ENCODE data around the gene CENPP.

The CENPP gene

DNA sequence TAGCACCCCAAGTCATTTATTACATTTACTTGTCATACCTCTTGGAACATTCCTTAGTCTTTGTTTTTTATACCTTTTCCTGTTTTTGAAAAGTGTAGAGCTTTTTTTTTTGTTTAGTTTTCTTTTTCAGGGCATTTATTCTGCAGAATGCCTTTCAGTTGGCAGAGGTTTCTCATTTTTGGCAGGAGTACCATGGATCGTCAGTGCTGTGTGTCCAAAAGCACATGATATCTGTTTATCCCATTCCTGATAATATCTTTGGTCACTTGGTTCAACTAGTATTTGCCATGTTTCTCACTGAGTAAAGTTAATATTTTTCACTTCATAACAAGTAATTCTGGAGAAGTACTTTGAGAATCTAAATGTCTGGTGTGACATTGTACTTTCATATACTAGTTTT, 67.9 kb downstream of the CENPP start:
- TF ChIP-seq, protein P1, sequence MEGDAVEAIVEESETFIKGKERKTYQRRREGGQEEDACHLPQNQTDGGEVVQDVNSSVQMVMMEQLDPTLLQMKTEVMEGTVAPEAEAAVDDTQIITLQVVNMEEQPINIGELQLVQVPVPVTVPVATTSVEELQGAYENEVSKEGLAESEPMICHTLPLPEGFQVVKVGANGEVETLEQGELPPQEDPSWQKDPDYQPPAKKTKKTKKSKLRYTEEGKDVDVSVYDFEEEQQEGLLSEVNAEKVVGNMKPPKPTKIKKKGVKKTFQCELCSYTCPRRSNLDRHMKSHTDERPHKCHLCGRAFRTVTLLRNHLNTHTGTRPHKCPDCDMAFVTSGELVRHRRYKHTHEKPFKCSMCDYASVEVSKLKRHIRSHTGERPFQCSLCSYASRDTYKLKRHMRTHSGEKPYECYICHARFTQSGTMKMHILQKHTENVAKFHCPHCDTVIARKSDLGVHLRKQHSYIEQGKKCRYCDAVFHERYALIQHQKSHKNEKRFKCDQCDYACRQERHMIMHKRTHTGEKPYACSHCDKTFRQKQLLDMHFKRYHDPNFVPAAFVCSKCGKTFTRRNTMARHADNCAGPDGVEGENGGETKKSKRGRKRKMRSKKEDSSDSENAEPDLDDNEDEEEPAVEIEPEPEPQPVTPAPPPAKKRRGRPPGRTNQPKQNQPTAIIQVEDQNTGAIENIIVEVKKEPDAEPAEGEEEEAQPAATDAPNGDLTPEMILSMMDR (IDR thresholded peaks at IDR 0.05; ENCODE audit: borderline replicate concordance, control extremely low read depth, extremely low read depth, insufficient read depth, missing control alignments) = no peak
- DNase-seq (ENCODE audit: low spot score) = no peak
- in situ Hi-C loops (cut with MboI; ENCODE audit: low sequenced_read_pairs, unreplicated experiment) = no loop called here

DNA sequence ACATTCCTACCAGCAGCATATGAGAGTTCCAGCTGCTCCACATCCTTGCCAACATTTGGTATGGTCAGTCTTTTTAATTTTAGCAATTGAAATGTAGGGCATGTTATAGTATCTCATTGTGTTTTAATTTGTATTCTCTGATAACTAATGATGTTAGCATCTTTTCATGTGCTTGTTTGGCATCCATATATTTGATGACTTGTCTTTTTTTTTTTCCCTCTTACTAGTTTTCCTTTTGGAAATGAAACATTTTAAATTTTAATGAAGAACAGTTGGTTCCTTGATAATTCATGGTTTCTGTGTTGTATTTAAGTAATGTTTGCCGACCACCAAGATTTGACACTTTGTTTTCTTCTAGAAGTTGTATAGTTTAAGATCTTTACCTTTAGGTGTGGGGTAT, 69.9 kb downstream of the CENPP start:
- no peak for DNase-seq (ENCODE audit: low spot score)
- TF ChIP-seq, protein P1 (IDR thresholded peaks at IDR 0.05; ENCODE audit: borderline replicate concordance, control extremely low read depth, extremely low read depth, insufficient read depth, missing control alignments) = no peak
- in situ Hi-C loops (cut with MboI; ENCODE audit: low sequenced_read_pairs, unreplicated experiment) = no loop called here

DNA sequence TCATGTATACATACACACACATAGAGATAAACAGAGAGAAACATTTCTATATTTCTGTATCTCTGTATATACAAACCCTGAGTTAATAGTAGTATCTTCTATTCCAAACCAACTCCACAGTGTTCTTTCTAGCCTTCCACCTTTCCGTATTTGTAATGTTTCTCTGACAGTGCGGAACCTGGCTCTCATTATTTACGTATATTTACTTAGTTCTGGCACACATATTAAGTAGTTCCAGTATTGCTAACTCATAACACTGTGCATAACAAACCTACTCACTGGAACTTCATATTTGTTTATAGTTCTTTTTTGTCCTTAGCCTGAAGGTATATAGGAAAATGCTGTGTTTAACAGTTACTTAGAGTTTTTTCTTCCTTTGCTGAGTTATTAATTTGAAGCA, 72.1 kb downstream of the CENPP start:
- in situ Hi-C loops (cut with MboI; ENCODE audit: low sequenced_read_pairs, unreplicated experiment) = no loop called here
- TF ChIP-seq, protein P1 (IDR thresholded peaks at IDR 0.05; ENCODE audit: borderline replicate concordance, control extremely low read depth, extremely low read depth, insufficient read depth, missing control alignments) = no peak

DNA sequence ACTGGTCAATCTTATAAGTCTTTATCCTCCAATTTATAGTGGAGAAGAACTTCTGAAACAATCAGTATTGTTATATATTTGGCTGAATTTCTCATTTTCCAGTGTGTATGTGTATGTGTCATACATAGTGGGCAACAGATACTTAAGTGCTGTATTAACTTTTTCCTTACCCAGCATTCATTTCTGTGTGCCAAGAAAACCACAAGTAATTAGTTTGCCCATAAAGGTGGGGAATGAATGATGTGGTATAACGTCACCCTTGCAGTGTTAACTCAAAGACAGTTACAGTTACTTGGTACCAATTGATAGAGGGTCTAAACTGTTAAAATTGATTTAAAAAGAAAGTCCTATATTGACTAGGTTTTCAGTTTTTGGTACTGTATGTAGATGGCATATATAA, 76.6 kb downstream of the CENPP start:
- TF ChIP-seq, protein P1 (IDR thresholded peaks at IDR 0.05; ENCODE audit: borderline replicate concordance, control extremely low read depth, extremely low read depth, insufficient read depth, missing control alignments) = no peak
- DNase-seq (ENCODE audit: low spot score) = no peak
- in situ Hi-C loops (cut with MboI; ENCODE audit: low sequenced_read_pairs, unreplicated experiment) = no loop called here

More for the DNA sequence above, 72.1 kb downstream of the CENPP start:
- DNase-seq (ENCODE audit: low spot score) = no peak

DNA sequence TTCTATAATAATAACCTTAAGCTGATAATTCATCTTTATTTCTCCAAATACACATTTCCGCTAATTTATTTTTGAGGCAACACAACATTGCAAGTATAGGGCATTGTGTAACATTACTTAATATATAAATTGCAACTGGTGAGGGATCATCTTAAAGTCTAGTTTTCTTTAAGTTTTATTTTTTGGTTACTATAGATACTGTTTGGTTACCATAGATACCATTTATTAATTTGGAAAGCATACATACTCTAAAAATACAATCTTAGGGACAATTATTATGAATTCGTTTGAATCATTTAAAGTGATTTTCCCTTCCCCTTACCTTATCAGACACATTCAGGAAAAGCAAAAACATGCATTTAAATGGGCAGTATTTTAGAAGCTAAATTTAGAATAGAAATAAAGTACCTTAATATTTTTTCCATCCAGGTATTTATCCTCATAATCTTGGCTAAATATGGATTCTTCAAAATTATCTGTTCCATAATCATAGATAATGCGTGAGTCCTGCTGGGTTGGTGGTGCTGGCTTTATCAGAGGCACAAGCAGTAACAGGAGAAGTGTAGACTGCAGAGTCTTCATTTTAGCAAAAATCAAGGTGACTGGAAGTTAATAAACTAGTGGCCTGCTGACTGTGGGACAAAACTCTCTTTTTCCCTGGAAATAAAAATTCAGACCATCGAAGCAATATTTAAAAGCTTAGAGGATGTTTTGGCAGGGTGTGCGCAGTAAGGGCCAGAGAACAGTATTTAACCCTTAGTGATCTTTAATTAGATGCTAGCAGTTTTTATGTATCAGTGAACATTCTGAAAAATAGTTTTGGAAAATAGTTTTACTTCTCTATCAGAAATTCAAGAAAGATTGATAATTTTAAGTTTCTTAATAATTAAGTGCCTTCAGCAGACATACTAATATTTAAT, 77.3 kb downstream of the CENPP start:
- DNase-seq (ENCODE audit: low spot score) = no peak
- in situ Hi-C loops (cut with MboI; ENCODE audit: low sequenced_read_pairs, unreplicated experiment) = no loop called here
- TF ChIP-seq, protein P1 (IDR thresholded peaks at IDR 0.05; ENCODE audit: borderline replicate concordance, control extremely low read depth, extremely low read depth, insufficient read depth, missing control alignments) = no peak

DNA sequence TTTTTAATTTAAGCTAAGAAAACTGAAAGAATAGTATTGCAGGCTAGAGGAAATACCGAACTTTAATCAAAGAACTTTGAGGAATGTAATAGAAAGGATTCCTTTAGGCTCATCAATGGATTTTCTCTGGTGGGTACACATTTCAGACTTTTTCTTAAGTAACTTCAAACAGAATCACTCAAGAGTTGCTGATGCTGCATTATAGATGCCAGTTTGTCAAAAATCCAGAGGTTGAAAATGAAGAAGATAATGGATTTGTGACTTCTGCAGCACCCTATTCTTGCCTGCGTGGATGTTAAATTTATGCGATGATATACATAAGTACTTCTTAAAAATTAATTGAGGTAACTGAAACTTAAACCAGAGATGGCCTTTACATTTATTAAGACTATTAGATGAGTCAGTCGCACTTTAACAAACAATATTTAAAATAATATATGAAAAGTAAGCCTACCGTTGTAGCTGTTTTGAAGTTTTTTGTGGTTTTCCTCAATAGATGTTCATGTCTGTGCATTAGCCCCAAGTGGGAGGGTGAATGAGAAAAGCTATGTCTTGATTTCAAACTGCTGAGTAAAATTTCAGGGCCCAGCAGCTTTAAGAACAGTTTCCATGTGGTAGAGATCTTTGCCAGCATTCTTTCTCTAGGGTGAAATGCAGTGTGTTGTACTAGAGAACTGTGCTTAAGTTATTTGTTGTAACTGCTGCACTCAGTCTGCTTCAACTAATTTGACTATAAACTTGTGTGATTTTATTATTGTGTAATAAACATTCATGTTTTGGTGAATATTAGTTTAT, 78.5 kb downstream of the CENPP start, which contains the start of gene OGN:
OGN (minus strand) TSS at position 537 of the 795 bp plus-strand sequence. CDS start 1,171 bp downstream, outside the sequence.
- in situ Hi-C loops (cut with MboI; ENCODE audit: low sequenced_read_pairs, unreplicated experiment) = no loop called here
- TF ChIP-seq, protein P1 (IDR thresholded peaks at IDR 0.05; ENCODE audit: borderline replicate concordance, control extremely low read depth, extremely low read depth, insufficient read depth, missing control alignments) = no peak
- DNase-seq (ENCODE audit: low spot score) = no peak

Measured in GM13976 (cell line).